NCI-H2171 (cell line): Measurements from ENCODE around the gene PRDM16.
"Not testable (repeated sequence)": the region's sequence is repeated elsewhere in the genome, so short reads cannot be mapped to it uniquely, and the experiment has no call there.

Experiments
- DNase-seq: peaks from one replicate; lab custom pipeline; 2025; lab: John Stamatoyannopoulos, UW

Gene PRDM16

GRCh38 chr1:3162322-3162882, 93.4 kb downstream of the PRDM16 start:
- no peak for DNase-seq

GRCh38 chr1:3163356-3163755, 94.4 kb downstream of the PRDM16 start:
- no peak for DNase-seq

GRCh38 chr1:3164671-3165070, 95.7 kb downstream of the PRDM16 start:
- DNase-seq, result no peak

- not testable (repeated sequence) for DNase-seq
Observed at GRCh38 chr1:3165189-3165588, 96.2 kb downstream of the PRDM16 start.

GRCh38 chr1:3166206-3166918, 97.4 kb downstream of the PRDM16 start:
- no peak for DNase-seq

GRCh38 chr1:3167255-3167654, 98.3 kb downstream of the PRDM16 start:
- DNase-seq, result no peak

GRCh38 chr1:3168678-3169077, 99.7 kb downstream of the PRDM16 start:
- DNase-seq, result no peak

- no peak for DNase-seq
Observed at GRCh38 chr1:3169665-3170356, 100.8 kb downstream of the PRDM16 start.

GRCh38 chr1:3170561-3171453, 101.8 kb downstream of the PRDM16 start:
- DNase-seq, result peak; percentile 81

GRCh38 chr1:3171761-3172160, 102.8 kb downstream of the PRDM16 start:
- DNase-seq, result no peak

GRCh38 chr1:3172431-3173380, 103.7 kb downstream of the PRDM16 start:
- no peak for DNase-seq

- no peak for DNase-seq
Observed at GRCh38 chr1:3173381-3173980, 104.5 kb downstream of the PRDM16 start.

- DNase-seq, result no peak
Observed at GRCh38 chr1:3174487-3175247, 105.7 kb downstream of the PRDM16 start.

GRCh38 chr1:3175486-3175885, 106.5 kb downstream of the PRDM16 start:
- no peak for DNase-seq

GRCh38 chr1:3176028-3176427, 107.0 kb downstream of the PRDM16 start:
- DNase-seq, result no peak

GRCh38 chr1:3176820-3177219, 107.8 kb downstream of the PRDM16 start:
- no peak for DNase-seq

- DNase-seq, result no peak
Observed at GRCh38 chr1:3178279-3178678, 109.3 kb downstream of the PRDM16 start.

- DNase-seq, result no peak
Observed at GRCh38 chr1:3179471-3179870, 110.5 kb downstream of the PRDM16 start.

- DNase-seq, result no peak
Observed at GRCh38 chr1:3180915-3181314, 111.9 kb downstream of the PRDM16 start.

GRCh38 chr1:3181956-3182355, 113.0 kb downstream of the PRDM16 start:
- DNase-seq, result no peak
